Activated gamma-delta T cell (primary cell): ENCODE measurements around the gene CLPTM1L.
"Not testable (repeated sequence)": the region's sequence is repeated elsewhere in the genome, so short reads cannot be mapped to it uniquely, and the experiment has no call there.

Experiments
- DNase-seq: peaks from one replicate; lab custom pipeline; 2025; lab: John Stamatoyannopoulos, UW

CLPTM1L gene

GRCh38 chr5:1328237-1329110, 16.4 kb downstream of the CLPTM1L start:
- not testable (repeated sequence) for DNase-seq

GRCh38 chr5:1326901-1327756, 17.8 kb downstream of the CLPTM1L start:
- not testable (repeated sequence) for DNase-seq

GRCh38 chr5:1326532-1326875, 18.4 kb downstream of the CLPTM1L start:
- not testable (repeated sequence) for DNase-seq

GRCh38 chr5:1325870-1326531, 18.9 kb downstream of the CLPTM1L start:
- DNase-seq = no peak

- no peak for DNase-seq
Measured at GRCh38 chr5:1325191-1325741, 19.6 kb downstream of the CLPTM1L start.

- no peak for DNase-seq
Measured at GRCh38 chr5:1324719-1325190, 20.1 kb downstream of the CLPTM1L start.

GRCh38 chr5:1324301-1324700, 20.6 kb downstream of the CLPTM1L start:
- DNase-seq = no peak

GRCh38 chr5:1323803-1324173, 21.1 kb downstream of the CLPTM1L start:
- no peak for DNase-seq

GRCh38 chr5:1322955-1323802, 21.7 kb downstream of the CLPTM1L start:
- DNase-seq = no peak

GRCh38 chr5:1322036-1322900, 22.6 kb downstream of the CLPTM1L start:
- DNase-seq = no peak

- DNase-seq = no peak
Measured at GRCh38 chr5:1321576-1321975, 23.3 kb downstream of the CLPTM1L start.

- no peak for DNase-seq
Measured at GRCh38 chr5:1320436-1321344, 24.2 kb downstream of the CLPTM1L start.

- no peak for DNase-seq
Measured at GRCh38 chr5:1319436-1320256, 25.3 kb downstream of the CLPTM1L start.

GRCh38 chr5:1318659-1319251, 26.1 kb downstream of the CLPTM1L start:
- no peak for DNase-seq

GRCh38 chr5:1317921-1318565, 26.9 kb downstream of the CLPTM1L start:
- DNase-seq = no peak

- no peak for DNase-seq
Measured at GRCh38 chr5:1316588-1317340, 28.1 kb downstream of the CLPTM1L start.
